ENCODE results near the gene TUBA3E.
"Not testable (repeated sequence)": the region's sequence is repeated elsewhere in the genome, so short reads cannot be mapped to it uniquely, and the experiment has no call there.

TUBA3E gene

DNA sequence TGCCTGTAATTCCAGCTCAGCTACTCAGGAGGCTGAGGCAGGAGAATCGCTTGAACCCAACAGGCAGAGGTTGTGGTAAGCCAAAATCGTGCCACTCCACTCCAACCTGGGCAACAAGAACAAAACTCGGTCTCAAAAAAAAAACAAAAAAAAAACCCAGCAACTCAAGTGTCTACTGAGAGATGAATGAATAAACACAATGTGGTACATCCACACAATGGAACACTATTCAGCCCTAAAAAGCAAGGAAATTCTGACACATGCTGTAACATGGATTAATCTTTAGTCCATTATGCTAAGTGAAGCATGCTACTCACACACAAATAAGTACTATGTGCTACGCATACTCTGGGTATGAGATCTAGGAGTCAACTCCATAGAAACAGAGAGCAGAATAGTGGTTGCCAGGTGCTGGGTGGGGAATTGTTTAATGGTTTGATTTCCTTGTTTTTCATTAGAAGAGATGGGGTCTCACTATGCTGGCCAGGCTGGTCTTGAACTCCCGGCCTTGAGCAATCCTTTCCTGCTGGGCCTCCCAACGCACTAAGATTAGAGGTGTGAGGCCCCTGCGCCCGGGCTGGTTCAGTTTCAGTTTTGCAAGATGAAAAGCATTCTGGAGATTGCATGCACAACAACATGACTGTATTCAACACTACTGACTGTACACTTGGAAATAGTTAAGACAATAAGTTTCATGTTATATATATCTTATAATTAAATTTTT is 32.8 kb downstream of the TUBA3E start:
- DNase-seq (ENCODE audit: low spot score) (no peak), FAIRE-seq (no peak)

GRCh38 chr2:130162968-130163367 is 35.3 kb downstream of the TUBA3E start:
- no peak for FAIRE-seq

DNA sequence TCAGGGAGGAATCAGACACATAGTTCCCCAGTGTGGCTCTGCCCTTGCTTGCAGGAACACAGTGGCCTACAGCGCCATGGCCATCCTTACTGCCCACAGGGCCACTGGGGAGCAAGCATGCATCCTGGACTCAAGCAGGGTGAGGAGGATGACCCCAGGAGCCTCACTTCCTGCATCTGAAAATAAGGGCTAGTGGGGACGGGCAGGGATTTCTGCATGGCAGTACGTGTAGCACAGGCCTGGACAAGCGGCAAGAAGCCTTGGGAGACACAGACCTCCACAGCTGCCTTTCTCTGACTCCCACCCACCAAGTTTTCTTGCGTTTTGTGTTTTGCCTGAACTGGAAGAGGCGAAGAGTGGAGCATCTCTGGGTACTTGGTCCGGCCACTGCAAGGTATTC is 35.8 kb downstream of the TUBA3E start:
- not testable (repeated sequence) for DNase-seq (ENCODE audit: low spot score)
- peak; percentile 65 for FAIRE-seq

More at GRCh38 chr2:130162968-130163367, 35.3 kb downstream of the TUBA3E start:
- no peak for DNase-seq (ENCODE audit: low spot score)

- not testable (repeated sequence) for FAIRE-seq
These were observed 37.2 kb downstream of the TUBA3E start for GRCh38 chr2:130160838-130161705.

GRCh38 chr2:130160131-130160530 is 38.1 kb downstream of the TUBA3E start:
- FAIRE-seq = no peak

More at GRCh38 chr2:130160838-130161705, 37.2 kb downstream of the TUBA3E start:
- DNase-seq (ENCODE audit: low spot score) = not testable (repeated sequence)

GRCh38 chr2:130159376-130159775 is 38.9 kb downstream of the TUBA3E start:
- FAIRE-seq; DNase-seq (ENCODE audit: low spot score): not testable (repeated sequence)

More at GRCh38 chr2:130160131-130160530, 38.1 kb downstream of the TUBA3E start:
- DNase-seq (ENCODE audit: low spot score) = no peak

DNA sequence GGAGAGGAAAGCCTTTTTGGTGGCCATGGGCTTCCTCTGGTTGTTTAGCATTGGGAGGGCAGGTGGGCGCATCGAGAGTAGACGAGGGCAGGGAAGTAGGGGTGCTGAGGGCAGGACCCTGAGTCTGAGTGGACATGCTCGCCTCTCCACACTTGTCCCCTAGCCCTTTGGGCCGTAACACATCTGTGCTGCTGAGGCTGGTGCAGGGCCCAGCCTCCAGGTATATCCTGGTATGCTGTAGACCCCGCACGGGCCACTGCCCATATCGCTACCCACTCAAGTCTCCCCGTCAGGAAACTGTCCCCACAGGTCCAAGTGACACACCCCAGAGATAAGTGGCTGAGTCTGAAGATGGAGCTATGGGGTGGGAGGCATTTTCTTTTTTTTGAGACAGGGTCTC is 39.6 kb downstream of the TUBA3E start:
- DNase-seq (ENCODE audit: low spot score) = no peak
- FAIRE-seq = no peak

DNA sequence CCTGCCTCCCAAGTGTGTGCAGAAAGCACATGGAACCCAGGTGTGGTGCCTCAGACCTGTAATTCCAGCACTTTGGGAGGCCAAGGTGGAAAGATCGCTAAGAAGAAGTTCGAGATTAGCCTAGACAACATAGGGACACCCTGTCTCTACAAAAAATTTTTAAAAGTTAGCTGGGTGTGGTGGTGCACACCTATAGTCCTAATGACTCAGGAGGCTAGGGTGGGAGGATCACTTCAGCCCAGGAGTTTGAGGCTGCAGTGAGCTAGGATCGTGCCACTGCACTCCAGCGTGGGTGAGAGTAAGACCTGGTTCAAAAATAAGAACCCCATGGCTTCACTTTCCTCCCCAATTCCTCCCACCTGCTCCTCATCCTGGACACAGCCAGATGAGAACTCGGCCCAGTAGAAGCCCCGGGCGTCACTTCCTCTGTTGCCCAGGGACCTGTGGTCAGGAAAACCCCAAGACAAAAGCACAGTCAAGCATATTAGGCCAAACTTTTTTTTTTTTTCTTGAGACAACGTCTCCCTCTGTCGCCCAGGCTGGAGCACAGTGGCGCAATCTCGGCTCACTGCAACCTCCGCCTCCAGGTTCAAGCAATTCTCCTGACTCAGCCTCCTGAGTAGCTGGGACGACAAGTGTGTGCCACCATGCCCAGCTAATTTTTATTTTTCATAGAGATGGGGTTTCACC is 40.3 kb downstream of the TUBA3E start:
- not testable (repeated sequence) for DNase-seq (ENCODE audit: low spot score); FAIRE-seq

- not testable (repeated sequence) for DNase-seq (ENCODE audit: low spot score)
- peak; percentile 52 for FAIRE-seq
These were observed 40.9 kb downstream of the TUBA3E start for GRCh38 chr2:130157354-130157753.

DNA sequence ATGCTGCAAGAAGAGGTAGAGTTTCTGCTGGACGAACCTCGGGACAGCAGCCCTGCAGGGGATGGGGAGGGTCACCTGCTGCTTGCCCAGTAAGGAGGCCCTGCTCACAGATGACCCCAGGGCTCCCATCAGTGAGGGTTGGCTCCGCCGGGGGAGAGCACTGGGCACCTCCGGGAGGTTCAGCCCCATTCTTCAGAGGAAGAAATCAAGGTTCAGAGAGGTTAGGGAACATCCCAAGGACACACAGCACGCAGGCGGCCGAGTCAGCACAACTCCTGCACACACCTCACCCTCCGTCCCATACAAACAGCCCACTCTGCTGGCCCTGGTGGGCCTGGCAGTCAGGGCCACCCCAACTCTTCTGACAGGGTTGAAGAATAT is 41.6 kb downstream of the TUBA3E start:
- FAIRE-seq (no peak), DNase-seq (ENCODE audit: low spot score) (no peak)

- peak; percentile 95 for FAIRE-seq
- DNase-seq (ENCODE audit: low spot score) = peak; percentile 45
These were observed 42.1 kb downstream of the TUBA3E start for GRCh38 chr2:130155956-130156623.

DNA sequence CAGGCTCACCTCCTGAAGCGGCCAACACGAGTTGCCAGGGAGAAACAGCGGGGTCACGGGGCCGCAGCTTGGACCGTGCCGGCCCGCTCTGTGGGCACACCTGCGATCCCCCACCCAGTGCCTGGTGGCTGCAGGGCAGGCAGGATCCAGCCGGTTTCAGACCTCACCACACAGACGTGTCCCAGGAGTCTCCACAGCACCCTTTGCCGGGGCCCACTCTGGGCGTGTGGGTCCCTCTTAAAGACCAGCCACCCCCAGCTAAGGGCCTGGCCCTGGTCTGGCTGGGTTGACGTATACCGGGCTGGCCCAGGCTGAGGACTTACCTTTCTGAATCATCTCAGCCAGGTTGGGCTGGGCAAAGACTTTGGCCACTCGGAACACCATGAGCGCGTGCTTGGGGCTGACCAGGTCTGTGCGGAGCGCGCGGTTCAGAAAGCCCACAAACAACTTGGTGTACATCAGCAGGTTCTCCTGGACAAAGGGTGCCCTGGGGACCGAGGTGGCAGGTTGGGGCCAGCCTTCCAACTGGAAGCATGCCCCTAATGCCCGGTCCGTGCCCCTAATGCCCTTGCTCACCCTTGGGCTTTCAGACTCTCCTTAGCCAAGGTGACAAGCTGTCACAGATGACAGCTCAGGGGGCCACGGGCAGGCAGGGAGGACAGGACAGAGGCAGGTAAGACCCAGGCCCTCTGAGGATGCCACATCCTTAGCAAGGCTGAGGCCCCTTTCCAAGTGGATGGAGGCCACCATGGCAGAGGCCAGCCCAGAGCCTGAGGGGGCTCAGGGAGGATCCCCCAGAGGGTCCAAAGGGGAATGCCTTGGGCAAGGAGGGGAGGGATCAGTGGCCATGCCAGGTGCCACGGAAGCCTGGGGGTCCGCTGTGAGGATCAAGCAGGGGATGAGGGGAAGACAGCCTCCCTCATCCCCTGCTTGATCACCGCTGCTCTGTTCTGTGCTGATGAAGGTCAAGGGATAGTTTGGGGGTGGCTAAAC is 43.2 kb downstream of the TUBA3E start:
- peak; percentile 44 for FAIRE-seq
- no peak for DNase-seq (ENCODE audit: low spot score)

- not testable (repeated sequence) for DNase-seq (ENCODE audit: low spot score); FAIRE-seq
These were observed 43.8 kb downstream of the TUBA3E start for GRCh38 chr2:130154423-130154770.

- peak; percentile 88 for FAIRE-seq
- DNase-seq (ENCODE audit: low spot score) = not testable (repeated sequence)
These were observed 44.4 kb downstream of the TUBA3E start for GRCh38 chr2:130153721-130154422.

DNA sequence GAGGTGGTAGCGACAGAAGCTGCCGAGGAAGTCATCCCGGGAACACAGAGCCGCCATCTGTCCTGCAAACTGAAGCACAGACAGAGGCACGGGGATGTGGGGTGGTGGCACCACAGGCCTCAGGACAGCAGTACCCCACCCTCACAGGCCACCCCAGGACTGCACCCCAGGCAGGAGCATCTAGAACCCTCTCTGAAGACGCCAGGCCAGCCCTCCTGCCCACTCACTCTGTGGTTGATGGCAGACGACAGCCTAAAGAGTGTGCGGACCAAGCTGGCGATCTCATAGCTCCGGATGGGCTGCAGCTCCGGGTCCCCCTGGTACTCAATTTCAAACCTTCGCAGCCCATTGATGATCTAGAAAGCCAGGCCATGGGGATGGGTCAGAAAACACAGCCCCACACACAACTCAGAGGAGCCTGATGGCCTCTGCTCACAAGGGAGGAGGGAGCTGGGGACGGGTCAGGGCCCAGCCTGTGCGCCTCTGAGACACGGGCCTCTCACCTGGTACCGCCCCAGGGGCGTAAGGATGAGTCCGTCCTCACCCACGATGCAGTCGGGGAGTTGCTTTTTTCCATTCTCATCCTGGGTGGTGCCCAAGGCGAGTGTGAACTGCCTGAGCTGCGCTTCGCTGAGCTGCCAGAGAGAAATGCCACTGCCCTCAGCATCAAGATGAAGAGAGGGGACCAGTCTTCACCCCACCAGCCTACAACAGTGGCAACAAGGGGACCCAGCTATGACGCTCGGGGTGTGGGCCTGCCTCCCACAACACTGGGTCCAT is 45.2 kb downstream of the TUBA3E start:
- no peak for FAIRE-seq

DNA sequence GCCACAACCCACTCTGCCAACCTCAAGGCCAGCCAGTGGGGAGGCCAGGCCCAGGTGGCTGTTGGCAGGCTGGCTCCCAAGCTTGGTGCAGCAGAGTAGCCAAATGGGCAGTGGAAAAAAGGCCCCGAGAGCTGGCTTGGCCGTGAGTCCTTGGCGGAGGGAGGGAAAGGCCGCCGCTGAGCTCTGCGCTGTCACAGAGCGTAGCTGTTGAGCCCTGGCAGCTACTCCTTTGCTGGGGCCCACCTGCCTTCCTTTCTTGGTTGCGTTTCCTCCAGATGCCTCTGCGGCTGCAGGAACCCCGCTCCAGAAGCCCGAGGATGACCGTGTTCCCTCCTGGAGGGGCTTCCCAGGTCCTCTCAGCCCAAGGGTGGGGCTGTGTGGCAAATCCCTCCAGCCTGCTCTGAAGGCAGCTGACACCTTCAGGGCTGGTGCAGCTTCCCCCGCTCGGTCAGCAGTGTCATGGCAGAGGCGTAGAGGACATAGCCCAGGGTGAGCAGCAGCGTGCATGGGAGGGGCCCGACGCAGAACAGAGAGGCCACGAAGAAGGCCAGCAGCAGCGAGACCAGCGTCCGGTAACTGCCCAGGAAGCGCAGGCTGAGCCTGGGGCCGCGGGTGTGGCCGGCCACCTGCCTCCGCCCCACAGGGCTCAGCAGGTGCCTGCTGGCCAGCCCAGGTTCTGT is 46.0 kb downstream of the TUBA3E start:
- peak; percentile 78 for FAIRE-seq

More for the DNA sequence above, 45.2 kb downstream of the TUBA3E start:
- no peak for DNase-seq (ENCODE audit: low spot score)

DNA sequence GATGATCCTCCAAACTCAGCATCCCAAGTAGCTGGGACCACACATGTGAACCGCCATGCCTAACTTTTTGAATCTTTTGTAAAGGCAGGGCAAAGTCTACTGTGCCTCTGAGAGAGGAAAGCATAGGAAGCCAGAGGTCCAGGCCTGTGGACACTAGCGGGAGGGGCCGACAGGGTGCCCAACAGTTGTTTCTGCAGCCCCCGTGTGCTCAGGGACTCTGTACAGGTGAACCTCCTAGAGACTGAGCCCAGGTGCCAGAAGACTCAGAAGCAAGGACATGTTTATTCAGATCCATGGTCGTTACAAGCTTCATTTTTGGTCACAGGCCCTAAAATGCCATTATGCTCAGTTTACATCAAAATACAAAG is 47.1 kb downstream of the TUBA3E start:
- FAIRE-seq; DNase-seq (ENCODE audit: low spot score): not testable (repeated sequence)

More for the DNA sequence above, 46.0 kb downstream of the TUBA3E start:
- DNase-seq (ENCODE audit: low spot score) = not testable (repeated sequence)
